ENCODE data around the gene SMIM23.

GRCh38 chr5:171794470-171794960 lies 8.9 kb downstream of the SMIM23 start:
- TF ChIP-seq CTCF (IDR thresholded peaks at IDR 0.05; ENCODE audit: low read length) (no peak), EZH2 (optimal IDR thresholded peaks at IDR 0.05; ENCODE audit: low read depth, low read length) (no peak), EZH2phosphoT487 (IDR thresholded peaks at IDR 0.05; ENCODE audit: low read length) (no peak)
